ENCODE data around the gene SLC5A10.

The SLC5A10 gene

GRCh38 chr17:18964550-18964949 lies 12.6 kb downstream of the SLC5A10 start:
- no peak for DNase-seq (ENCODE audit: low read depth, low spot score)

- no peak for DNase-seq (ENCODE audit: low read depth, low spot score)
These were observed 13.7 kb downstream of the SLC5A10 start for GRCh38 chr17:18965530-18966236.

GRCh38 chr17:18966831-18967624 lies 15.1 kb downstream of the SLC5A10 start:
- DNase-seq (ENCODE audit: low read depth, low spot score) = no peak

- no peak for DNase-seq (ENCODE audit: low read depth, low spot score)
These were observed 16.0 kb downstream of the SLC5A10 start for GRCh38 chr17:18967916-18968315.

- DNase-seq (ENCODE audit: low read depth, low spot score) = no peak
These were observed 16.4 kb downstream of the SLC5A10 start for GRCh38 chr17:18968345-18968744.

GRCh38 chr17:18968945-18969887 lies 17.3 kb downstream of the SLC5A10 start:
- DNase-seq (ENCODE audit: low read depth, low spot score) = no peak

- DNase-seq (ENCODE audit: low read depth, low spot score) = no peak
These were observed 18.9 kb downstream of the SLC5A10 start for GRCh38 chr17:18970582-18971480.

- no peak for DNase-seq (ENCODE audit: low read depth, low spot score)
These were observed 19.8 kb downstream of the SLC5A10 start for GRCh38 chr17:18971801-18972200.

GRCh38 chr17:18974407-18975149 lies 22.6 kb downstream of the SLC5A10 start:
- DNase-seq (ENCODE audit: low read depth, low spot score) = no peak

- DNase-seq (ENCODE audit: low read depth, low spot score) = no peak
These were observed 23.6 kb downstream of the SLC5A10 start for GRCh38 chr17:18975597-18975996.

- DNase-seq (ENCODE audit: low read depth, low spot score) = no peak
These were observed 24.2 kb downstream of the SLC5A10 start for GRCh38 chr17:18976201-18976600.

- DNase-seq (ENCODE audit: low read depth, low spot score) = no peak
These were observed 25.1 kb downstream of the SLC5A10 start for GRCh38 chr17:18977021-18977420.

GRCh38 chr17:18977646-18978045 lies 25.7 kb downstream of the SLC5A10 start:
- no peak for DNase-seq (ENCODE audit: low read depth, low spot score)

- DNase-seq (ENCODE audit: low read depth, low spot score) = no peak
These were observed 26.1 kb downstream of the SLC5A10 start for GRCh38 chr17:18978050-18978449.

- DNase-seq (ENCODE audit: low read depth, low spot score) = no peak
These were observed 26.7 kb downstream of the SLC5A10 start for GRCh38 chr17:18978655-18979054.

GRCh38 chr17:18980682-18981334 lies 28.8 kb downstream of the SLC5A10 start:
- DNase-seq (ENCODE audit: low read depth, low spot score) = no peak

- DNase-seq (ENCODE audit: low read depth, low spot score) = no peak
These were observed 29.3 kb downstream of the SLC5A10 start for GRCh38 chr17:18981335-18981641.

- DNase-seq (ENCODE audit: low read depth, low spot score) = no peak
These were observed 29.9 kb downstream of the SLC5A10 start for GRCh38 chr17:18981642-18982424.

Measured in iPS DF 19.7 (cell line).